Ramos (cell line): ENCODE data around the gene ARL8A.

Source experiments
- in situ Hi-C: fragments of 300-500 bp; cut with MboI; formaldehyde crosslinking; loops from one replicate; pipeline ENCODE4 v1.14.3; 2022; ENCODE audit warnings: low sequenced_read_pairs; ENCODE audit not compliant: unreplicated experiment

Gene ARL8A

GRCh38 chr1:202088206-202088605 is 56.3 kb downstream of the ARL8A start:
- in situ Hi-C loops, result no loop called here

- in situ Hi-C loops, result no loop called here
Measured at GRCh38 chr1:202086579-202087350, 57.8 kb downstream of the ARL8A start.

- in situ Hi-C loops, result no loop called here
Measured at GRCh38 chr1:202085682-202086373, 58.7 kb downstream of the ARL8A start.

- in situ Hi-C loops, result no loop called here
Measured at GRCh38 chr1:202084791-202085681, 59.5 kb downstream of the ARL8A start.
